ENCODE measurements around the gene YPEL2.

YPEL2 gene

GRCh38 chr17:59436900-59437299, 105.4 kb downstream of the YPEL2 start:
- no peak for DNase-seq

DNA sequence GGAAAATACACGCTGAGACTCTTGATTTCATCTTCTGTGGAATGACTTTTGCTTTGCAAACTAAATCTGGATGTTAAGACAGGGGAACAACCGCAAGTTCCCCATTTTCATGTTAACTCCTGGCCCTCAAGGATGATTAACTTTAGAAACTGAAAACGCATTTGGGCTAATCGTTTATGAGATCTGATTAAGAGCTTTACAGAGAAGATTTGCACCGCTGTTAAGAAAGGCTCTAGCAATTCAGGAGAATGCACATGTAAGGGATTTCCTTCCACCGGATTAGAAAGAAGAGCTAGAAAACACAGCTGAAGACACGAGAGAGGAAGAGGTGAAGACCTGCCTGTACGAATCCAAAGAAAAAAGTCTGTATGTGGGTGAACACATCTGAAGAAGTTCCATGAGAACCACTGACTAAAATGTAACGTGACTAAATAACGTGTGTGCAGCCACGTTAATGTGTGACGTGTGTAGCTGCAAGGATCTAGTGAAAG, 106.4 kb downstream of the YPEL2 start:
- no peak for DNase-seq

DNA sequence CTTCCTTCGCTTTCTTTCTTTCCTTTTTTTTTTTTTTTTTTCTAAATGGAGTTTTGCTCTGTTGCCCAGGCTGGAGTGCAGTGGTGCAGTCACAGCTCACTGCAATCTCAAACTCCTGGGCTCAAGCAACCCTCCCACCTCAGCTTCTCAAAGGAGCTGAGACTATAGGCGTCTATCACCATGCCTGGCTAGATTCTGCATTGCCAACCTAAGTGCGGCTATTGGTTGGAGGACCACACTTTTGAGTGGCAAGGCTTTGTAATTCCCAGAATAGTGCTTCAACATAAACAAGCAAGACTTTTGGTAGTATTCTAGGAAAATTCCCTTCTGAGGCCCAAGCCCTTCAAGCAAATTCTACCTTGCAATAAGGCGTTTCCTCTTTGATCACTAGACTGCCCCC, 107.8 kb downstream of the YPEL2 start:
- DNase-seq, result peak; percentile 28 to 35

- no peak for DNase-seq
Measured at GRCh38 chr17:59439741-59440211, 108.3 kb downstream of the YPEL2 start.

GRCh38 chr17:59440757-59441463, 109.5 kb downstream of the YPEL2 start:
- DNase-seq, result peak; percentile 64 to 88

DNA sequence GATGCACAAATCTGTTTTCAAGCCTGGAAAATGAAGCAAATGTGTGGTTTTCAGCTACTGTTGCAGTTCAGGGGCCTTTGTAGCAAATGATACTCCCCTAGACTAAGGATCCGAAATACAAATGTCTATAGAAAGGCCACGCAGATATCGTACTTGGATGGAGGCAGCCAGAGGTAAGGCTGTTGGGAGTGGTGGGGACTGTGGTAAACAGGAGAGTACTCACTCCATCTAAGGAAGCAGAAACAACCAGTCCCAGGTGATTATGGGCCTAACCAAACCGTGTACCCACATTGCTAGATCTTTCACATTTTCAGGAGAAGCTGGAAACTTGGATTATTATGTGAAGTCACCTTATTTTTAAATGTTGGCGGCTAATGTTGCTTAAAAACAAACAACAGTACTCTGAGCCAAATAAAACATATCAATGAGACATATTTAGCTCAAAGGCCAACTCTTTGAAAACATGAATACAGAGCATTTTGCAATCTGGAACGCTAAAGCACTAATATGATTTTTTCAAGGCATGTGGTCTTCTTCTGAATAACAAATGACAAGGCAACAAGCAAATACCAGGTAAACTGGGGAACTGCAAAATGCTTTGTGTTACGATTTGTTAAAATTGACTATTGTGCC, 110.1 kb downstream of the YPEL2 start:
- no peak for DNase-seq

DNA sequence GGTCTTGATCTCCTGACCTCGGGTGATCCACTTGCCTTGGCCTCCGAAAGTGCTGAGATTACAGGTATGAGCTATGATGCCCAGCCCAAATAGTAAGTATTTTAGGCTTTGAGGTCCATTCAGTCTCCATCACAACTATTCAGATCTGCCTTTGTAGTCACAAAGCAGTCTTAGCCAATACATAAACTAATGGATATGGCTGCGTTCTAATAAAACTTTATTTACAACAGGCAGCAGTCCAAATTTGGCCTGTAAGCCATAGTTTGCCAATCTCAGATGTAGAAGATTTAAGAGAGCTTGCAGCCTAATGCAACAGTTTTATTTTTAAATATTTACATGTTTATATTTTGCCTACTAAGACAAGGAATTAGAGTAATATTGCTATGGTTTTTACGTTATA, 111.7 kb downstream of the YPEL2 start:
- DNase-seq, result no peak
